ENCODE results near the gene LAP3.

The LAP3 gene

GRCh38 chr4:17619416-17620105 is 42.6 kb downstream of the LAP3 start:
- no peak overlapping the region for H3K4me3 ChIP-seq
- H3K36me3 ChIP-seq (ENCODE audit: insufficient read depth, low read length): peaks cover 55% of the 10 kb centered on the region
- DNase-seq (ENCODE audit: low read depth, low spot score): no peak
- H3K9me3 ChIP-seq (ENCODE audit: low read depth, low read length): no peaks in the 10 kb centered on the region
- no peak overlapping the region for H3K27ac ChIP-seq
- no peak overlapping the region for H3K9ac ChIP-seq (ENCODE audit: insufficient read length)
- no peak for TF ChIP-seq FOXP2 (optimal IDR thresholded peaks at IDR 0.05; ENCODE audit: control extremely low read depth, extremely low read length, insufficient read depth)
- TF ChIP-seq POLR2AphosphoS5 (IDR thresholded peaks at IDR 0.05; ENCODE audit: borderline replicate concordance, low read depth, low read length): no peak

- peaks cover 75% of the 10 kb centered on the region for H3K36me3 ChIP-seq (ENCODE audit: insufficient read depth, low read length)
- TF ChIP-seq POLR2AphosphoS5 (IDR thresholded peaks at IDR 0.05; ENCODE audit: borderline replicate concordance, low read depth, low read length): no peak
- TF ChIP-seq FOXP2 (optimal IDR thresholded peaks at IDR 0.05; ENCODE audit: control extremely low read depth, extremely low read length, insufficient read depth): no peak
- no peak for TF ChIP-seq EZH2 (IDR thresholded peaks at IDR 0.05)
- H3K4me3 ChIP-seq: no peak overlapping the region
- H3K9ac ChIP-seq (ENCODE audit: insufficient read length): no peak overlapping the region
- H3K27ac ChIP-seq: no peak overlapping the region
- no peaks in the 10 kb centered on the region for H3K9me3 ChIP-seq (ENCODE audit: low read depth, low read length)
- DNase-seq (ENCODE audit: low read depth, low spot score): no peak
These were observed 46.5 kb downstream of the LAP3 start for GRCh38 chr4:17623451-17624001.

- peaks cover 76% of the 10 kb centered on the region for H3K36me3 ChIP-seq (ENCODE audit: insufficient read depth, low read length)
- H3K4me3 ChIP-seq: no peak overlapping the region
- H3K9me3 ChIP-seq (ENCODE audit: low read depth, low read length): no peaks in the 10 kb centered on the region
- DNase-seq (ENCODE audit: low read depth, low spot score): no peak
- no peak overlapping the region for H3K27ac ChIP-seq
- TF ChIP-seq EZH2 (IDR thresholded peaks at IDR 0.05) (no peak), POLR2AphosphoS5 (IDR thresholded peaks at IDR 0.05; ENCODE audit: borderline replicate concordance, low read depth, low read length) (no peak), FOXP2 (optimal IDR thresholded peaks at IDR 0.05; ENCODE audit: control extremely low read depth, extremely low read length, insufficient read depth) (no peak)
- H3K9ac ChIP-seq (ENCODE audit: insufficient read length): no peak overlapping the region
These were observed 47.8 kb downstream of the LAP3 start for GRCh38 chr4:17624821-17625220.

- TF ChIP-seq FOXP2 (optimal IDR thresholded peaks at IDR 0.05; ENCODE audit: control extremely low read depth, extremely low read length, insufficient read depth) (no peak), EZH2 (IDR thresholded peaks at IDR 0.05) (no peak), POLR2AphosphoS5 (IDR thresholded peaks at IDR 0.05; ENCODE audit: borderline replicate concordance, low read depth, low read length) (no peak)
- H3K9me3 ChIP-seq (ENCODE audit: low read depth, low read length): no peaks in the 10 kb centered on the region
- no peak overlapping the region for H3K27ac ChIP-seq
- no peak overlapping the region for H3K9ac ChIP-seq (ENCODE audit: insufficient read length)
- no peak for DNase-seq (ENCODE audit: low read depth, low spot score)
- H3K36me3 ChIP-seq (ENCODE audit: insufficient read depth, low read length): peaks cover 40% of the 10 kb centered on the region
- no peak overlapping the region for H3K4me3 ChIP-seq
These were observed 53.2 kb downstream of the LAP3 start for GRCh38 chr4:17630228-17630627.

- Histone ChIP-seq H3K9me3 (ENCODE audit: low read depth, low read length) (no peaks in the 10 kb centered on the region), H3K27ac (no peak overlapping the region), H3K36me3 (ENCODE audit: insufficient read depth, low read length) (peaks cover 21% of the 10 kb centered on the region), H3K9ac (ENCODE audit: insufficient read length) (no peak overlapping the region), H3K4me3 (no peak overlapping the region)
- TF ChIP-seq FOXP2 (optimal IDR thresholded peaks at IDR 0.05; ENCODE audit: control extremely low read depth, extremely low read length, insufficient read depth): no peak
- TF ChIP-seq POLR2AphosphoS5 (IDR thresholded peaks at IDR 0.05; ENCODE audit: borderline replicate concordance, low read depth, low read length): no peak
- no peak for TF ChIP-seq EZH2 (IDR thresholded peaks at IDR 0.05)
- no peak for DNase-seq (ENCODE audit: low read depth, low spot score)
These were observed 56.6 kb downstream of the LAP3 start for GRCh38 chr4:17633600-17633999.

GRCh38 chr4:17635056-17635455 is 58.1 kb downstream of the LAP3 start:
- TF ChIP-seq EZH2 (IDR thresholded peaks at IDR 0.05) (no peak), POLR2AphosphoS5 (IDR thresholded peaks at IDR 0.05; ENCODE audit: borderline replicate concordance, low read depth, low read length) (no peak), FOXP2 (optimal IDR thresholded peaks at IDR 0.05; ENCODE audit: control extremely low read depth, extremely low read length, insufficient read depth) (no peak)
- Histone ChIP-seq H3K9me3 (ENCODE audit: low read depth, low read length) (no peaks in the 10 kb centered on the region), H3K36me3 (ENCODE audit: insufficient read depth, low read length) (peaks cover 15% of the 10 kb centered on the region; the same call in 1 of the 2 replicates), H3K4me3 (no peak overlapping the region), H3K9ac (ENCODE audit: insufficient read length) (no peak overlapping the region), H3K27ac (no peak overlapping the region)
- DNase-seq (ENCODE audit: low read depth, low spot score): no peak

- Histone ChIP-seq H3K36me3 (ENCODE audit: insufficient read depth, low read length) (peaks cover 9% of the 10 kb centered on the region; the same call in 1 of the 2 replicates), H3K4me3 (no peak overlapping the region), H3K9me3 (ENCODE audit: low read depth, low read length) (no peaks in the 10 kb centered on the region), H3K9ac (ENCODE audit: insufficient read length) (no peak overlapping the region), H3K27ac (no peak overlapping the region)
- DNase-seq (ENCODE audit: low read depth, low spot score): no peak
- TF ChIP-seq FOXP2 (optimal IDR thresholded peaks at IDR 0.05; ENCODE audit: control extremely low read depth, extremely low read length, insufficient read depth) (no peak), POLR2AphosphoS5 (IDR thresholded peaks at IDR 0.05; ENCODE audit: borderline replicate concordance, low read depth, low read length) (no peak), EZH2 (IDR thresholded peaks at IDR 0.05) (no peak)
These were observed 59.3 kb downstream of the LAP3 start for GRCh38 chr4:17636341-17636695.

- H3K9me3 ChIP-seq (ENCODE audit: low read depth, low read length): no peaks in the 10 kb centered on the region
- no peak overlapping the region for H3K4me3 ChIP-seq
- H3K27ac ChIP-seq: no peak overlapping the region
- TF ChIP-seq FOXP2 (optimal IDR thresholded peaks at IDR 0.05; ENCODE audit: control extremely low read depth, extremely low read length, insufficient read depth): no peak
- no peak for DNase-seq (ENCODE audit: low read depth, low spot score)
- H3K9ac ChIP-seq (ENCODE audit: insufficient read length): no peak overlapping the region
- peaks cover 5% of the 10 kb centered on the region; the same call in 1 of the 2 replicates for H3K36me3 ChIP-seq (ENCODE audit: insufficient read depth, low read length)
These were observed 60.0 kb downstream of the LAP3 start for GRCh38 chr4:17636696-17637622.

Measured in SK-N-MC (cell line).